GM19193 (cell line): Measurements from ENCODE around the gene IVD.

Experiments used
- POLR2A ChIP-seq: IDR thresholded peaks from 4 replicates; pipeline ENCODE4 v1.6.1; 2011; ENCODE audit not compliant: insufficient read depth, insufficient read length; ENCODE audit errors: extremely low read depth

Gene IVD

GRCh38 chr15:40405501-40406381, at the start of gene IVD:
Gene IVD, plus strand, starts transcription at chr15:40405795. Its CDS starts 33 bp downstream, at chr15:40405828.
- TF ChIP-seq POLR2A = peak; percentile 89

- TF ChIP-seq POLR2A = no peak
Observed at GRCh38 chr15:40355976-40356585, 49.5 kb upstream of the IVD start.

- no peak for TF ChIP-seq POLR2A
Observed at GRCh38 chr15:40357246-40357645, 48.3 kb upstream of the IVD start.

- TF ChIP-seq POLR2A = no peak
Observed at GRCh38 chr15:40357723-40358470, 47.7 kb upstream of the IVD start, which contains the start of gene DISP2. Gene DISP2, plus strand, starts transcription at chr15:40358219. Its CDS starts 103 bp downstream, at chr15:40358322.

GRCh38 chr15:40358471-40359353, 46.9 kb upstream of the IVD start:
- TF ChIP-seq POLR2A = no peak

- no peak for TF ChIP-seq POLR2A
Observed at GRCh38 chr15:40360015-40360414, 45.6 kb upstream of the IVD start.

- TF ChIP-seq POLR2A = no peak
Observed at GRCh38 chr15:40361640-40362039, 44.0 kb upstream of the IVD start.

- TF ChIP-seq POLR2A = no peak
Observed at GRCh38 chr15:40363611-40364010, 42.0 kb upstream of the IVD start.

GRCh38 chr15:40364251-40364650, 41.3 kb upstream of the IVD start:
- no peak for TF ChIP-seq POLR2A

- TF ChIP-seq POLR2A = no peak
Observed at GRCh38 chr15:40365016-40365415, 40.6 kb upstream of the IVD start.

- TF ChIP-seq POLR2A = no peak
Observed at GRCh38 chr15:40365624-40366456, 39.8 kb upstream of the IVD start.

GRCh38 chr15:40366457-40367370, 38.9 kb upstream of the IVD start:
- no peak for TF ChIP-seq POLR2A

GRCh38 chr15:40367371-40367685, 38.3 kb upstream of the IVD start:
- no peak for TF ChIP-seq POLR2A
